ENCODE results near the gene HEMK1.

The HEMK1 gene

DNA sequence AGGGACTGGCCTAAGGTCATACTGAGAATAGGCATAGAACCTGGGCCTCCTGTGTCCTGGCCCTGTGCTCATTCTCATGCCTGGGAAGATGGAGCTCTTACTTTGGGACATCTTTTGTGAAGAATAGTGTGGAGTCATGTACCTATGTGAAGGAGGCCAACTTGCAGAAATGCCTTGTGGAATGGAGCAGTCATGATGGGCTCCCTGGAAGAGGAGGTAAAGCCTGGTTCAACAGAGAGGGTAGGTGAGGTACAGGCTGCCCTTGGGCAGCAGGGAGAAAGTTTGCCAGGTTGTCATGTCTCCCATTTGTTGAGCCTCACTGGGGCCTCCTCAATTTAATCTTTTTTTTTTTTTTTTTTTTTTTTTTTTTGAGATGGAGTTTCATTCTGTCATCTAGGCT lies 65.7 kb downstream of the HEMK1 start:
- no peak overlapping the region for H3K4me3 ChIP-seq (ENCODE audit: low read depth, low read length)
- H3K4me1 ChIP-seq: peaks cover 20% of the 10 kb centered on the region
- H3K36me3 ChIP-seq: no peaks in the 10 kb centered on the region
- DNase-seq: no peak
- no peaks in the 10 kb centered on the region for H3K27me3 ChIP-seq
- TF ChIP-seq, protein P1, sequence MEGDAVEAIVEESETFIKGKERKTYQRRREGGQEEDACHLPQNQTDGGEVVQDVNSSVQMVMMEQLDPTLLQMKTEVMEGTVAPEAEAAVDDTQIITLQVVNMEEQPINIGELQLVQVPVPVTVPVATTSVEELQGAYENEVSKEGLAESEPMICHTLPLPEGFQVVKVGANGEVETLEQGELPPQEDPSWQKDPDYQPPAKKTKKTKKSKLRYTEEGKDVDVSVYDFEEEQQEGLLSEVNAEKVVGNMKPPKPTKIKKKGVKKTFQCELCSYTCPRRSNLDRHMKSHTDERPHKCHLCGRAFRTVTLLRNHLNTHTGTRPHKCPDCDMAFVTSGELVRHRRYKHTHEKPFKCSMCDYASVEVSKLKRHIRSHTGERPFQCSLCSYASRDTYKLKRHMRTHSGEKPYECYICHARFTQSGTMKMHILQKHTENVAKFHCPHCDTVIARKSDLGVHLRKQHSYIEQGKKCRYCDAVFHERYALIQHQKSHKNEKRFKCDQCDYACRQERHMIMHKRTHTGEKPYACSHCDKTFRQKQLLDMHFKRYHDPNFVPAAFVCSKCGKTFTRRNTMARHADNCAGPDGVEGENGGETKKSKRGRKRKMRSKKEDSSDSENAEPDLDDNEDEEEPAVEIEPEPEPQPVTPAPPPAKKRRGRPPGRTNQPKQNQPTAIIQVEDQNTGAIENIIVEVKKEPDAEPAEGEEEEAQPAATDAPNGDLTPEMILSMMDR (IDR thresholded peaks at IDR 0.05; ENCODE audit: low read depth, low read length): no peak
- H3K9me3 ChIP-seq: no peaks in the 10 kb centered on the region

GRCh38 chr3:50637011-50637410 lies 67.7 kb downstream of the HEMK1 start:
- no peaks in the 10 kb centered on the region for H3K9me3 ChIP-seq
- TF ChIP-seq, protein P1 (IDR thresholded peaks at IDR 0.05; ENCODE audit: low read depth, low read length): no peak
- H3K36me3 ChIP-seq: no peaks in the 10 kb centered on the region
- H3K4me3 ChIP-seq (ENCODE audit: low read depth, low read length): no peak overlapping the region
- no peak for DNase-seq
- H3K4me1 ChIP-seq: peaks cover 9% of the 10 kb centered on the region; the same call in 1 of the 2 replicates
- no peaks in the 10 kb centered on the region for H3K27me3 ChIP-seq

DNA sequence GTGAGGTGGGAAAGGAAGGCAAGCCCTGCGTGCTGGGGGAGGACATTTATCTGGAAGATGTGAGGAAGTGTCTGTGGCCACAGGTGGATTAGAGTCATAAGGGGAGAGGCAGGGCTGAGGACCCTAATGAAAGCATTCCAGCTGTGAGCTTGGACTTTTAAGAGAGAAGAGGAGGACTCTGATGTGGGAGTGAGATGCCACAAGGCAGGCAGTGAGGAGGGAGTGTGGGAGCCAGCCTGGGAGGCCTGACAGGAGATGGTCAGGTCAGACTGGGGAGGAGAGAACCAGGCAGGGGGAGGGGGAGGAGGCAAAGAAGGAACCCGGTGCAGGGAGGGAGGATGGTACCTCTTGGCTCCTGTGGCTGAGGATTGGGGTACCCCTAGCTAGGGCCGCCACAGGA lies 68.6 kb downstream of the HEMK1 start:
- no peaks in the 10 kb centered on the region for H3K36me3 ChIP-seq
- no peaks in the 10 kb centered on the region for H3K4me1 ChIP-seq
- no peaks in the 10 kb centered on the region for H3K27me3 ChIP-seq
- H3K9me3 ChIP-seq: no peaks in the 10 kb centered on the region
- no peak for DNase-seq
- TF ChIP-seq, protein P1 (IDR thresholded peaks at IDR 0.05; ENCODE audit: low read depth, low read length): no peak
- H3K4me3 ChIP-seq (ENCODE audit: low read depth, low read length): no peak overlapping the region

- Histone ChIP-seq H3K27me3 (no peaks in the 10 kb centered on the region), H3K9me3 (no peaks in the 10 kb centered on the region), H3K4me1 (no peaks in the 10 kb centered on the region), H3K4me3 (ENCODE audit: low read depth, low read length) (no peak overlapping the region), H3K36me3 (no peaks in the 10 kb centered on the region)
- DNase-seq: no peak
- TF ChIP-seq, protein P1 (IDR thresholded peaks at IDR 0.05; ENCODE audit: low read depth, low read length): no peak
Observed at GRCh38 chr3:50639055-50639494, 69.8 kb downstream of the HEMK1 start.

GRCh38 chr3:50642382-50642781 lies 73.1 kb downstream of the HEMK1 start:
- TF ChIP-seq, protein P1 (IDR thresholded peaks at IDR 0.05; ENCODE audit: low read depth, low read length): no peak
- Histone ChIP-seq H3K4me1 (no peaks in the 10 kb centered on the region), H3K4me3 (ENCODE audit: low read depth, low read length) (no peak overlapping the region), H3K36me3 (no peaks in the 10 kb centered on the region), H3K9me3 (no peaks in the 10 kb centered on the region), H3K27me3 (no peaks in the 10 kb centered on the region)
- no peak for DNase-seq

DNA sequence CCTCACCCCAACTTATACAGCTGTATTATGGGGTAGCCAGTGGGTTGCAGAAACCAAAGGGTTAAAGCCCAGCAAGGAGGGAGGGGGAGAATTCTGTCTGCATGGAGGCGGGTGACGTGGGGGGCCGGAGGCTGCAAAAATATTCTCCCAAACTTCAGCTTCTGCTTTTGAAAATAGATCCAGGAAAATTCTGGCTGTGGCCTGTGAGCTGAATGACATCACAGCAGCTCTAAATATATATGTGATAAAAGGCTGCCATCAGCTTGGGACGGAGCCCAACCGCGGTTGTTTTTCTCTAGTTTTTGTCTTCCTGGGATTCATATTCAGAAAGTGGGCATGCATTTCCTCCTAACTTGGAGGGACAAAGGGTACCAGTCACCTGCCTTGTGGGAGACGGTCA lies 75.2 kb downstream of the HEMK1 start:
- peaks cover 5% of the 10 kb centered on the region for H3K4me1 ChIP-seq
- no peaks in the 10 kb centered on the region for H3K9me3 ChIP-seq
- TF ChIP-seq, protein P1 (IDR thresholded peaks at IDR 0.05; ENCODE audit: low read depth, low read length): no peak
- H3K36me3 ChIP-seq: no peaks in the 10 kb centered on the region
- H3K27me3 ChIP-seq: no peaks in the 10 kb centered on the region
- H3K4me3 ChIP-seq (ENCODE audit: low read depth, low read length): no peak overlapping the region
- no peak for DNase-seq

All from BE2C (cell line).